NT2/D1 (cell line): ENCODE results near the gene BHLHA15.

Experiments
- SUZ12 ChIP-seq: IDR thresholded peaks from 2 replicates; pipeline ENCODE4 v1.6.1; 2011; ENCODE audit not compliant: insufficient read length, insufficient read depth; ENCODE audit errors: extremely low read depth
- YY1 ChIP-seq: IDR thresholded peaks from 2 replicates; pipeline ENCODE4 v1.6.1; 2011; ENCODE audit not compliant: insufficient read length, insufficient read depth

GRCh38 chr7:98227939-98228338 is 16.7 kb downstream of the BHLHA15 start:
- TF ChIP-seq YY1 (no peak), SUZ12 (no peak)
